Measurements from ENCODE around the gene NUBP2.

- TF ChIP-seq POLR2AphosphoS5 (IDR thresholded peaks at IDR 0.05; ENCODE audit: low read depth, low read length) (no peak; the same call in 1 of the 2 replicates), REST (IDR thresholded peaks at IDR 0.05; ENCODE audit: insufficient read depth in 1 of 2, low read depth in 2 of 2, low read length in 2 of 2) (no peak), SIN3A (IDR thresholded peaks at IDR 0.05; ENCODE audit: borderline replicate concordance, insufficient read depth, low read length) (no peak), TAF1 (IDR thresholded peaks at IDR 0.05; ENCODE audit: borderline replicate concordance, insufficient read depth, low read length) (no peak), FOXP2 (optimal IDR thresholded peaks at IDR 0.05; ENCODE audit: borderline replicate concordance, extremely low read depth, extremely low read length, insufficient read depth) (no peak)
Measured at GRCh38 chr16:1757714-1758461, 24.9 kb upstream of the NUBP2 start.

Data from PFSK-1 (cell line).